Aorta (tissue), 5 donors: Measurements from ENCODE around the gene NRM. TPM values are rescaled to one million over a fixed set of nuclear protein-coding genes. Genes with fewer than 3 reads are reported as not detected.

Experiments
- ATAC-seq: fragments of 200-7000 bp; cut with Tn5 transposase; one replicate; pipeline ENCODE4 v1.9.1; 2022; ENCODE audit warnings: moderate library complexity; ENCODE audit not compliant: low FRiP score
- DNase-seq, 2 donors: peaks; one replicate each; pipeline ENCODE4 v3.0.0-alpha.2; 2020
- H3K27ac ChIP-seq, 2 donors: one replicate each; pipeline ENCODE4 v1.5.1; 2013; ENCODE audit warnings: low read length in 2 of 2, mild to moderate bottlenecking in 2 of 2, moderate library complexity in 2 of 2, control low read depth in 1 of 2, inconsistent platforms in 1 of 2, low read depth in 1 of 2
- H3K27me3 ChIP-seq, 2 donors: one replicate each; pipeline ENCODE4 v1.6.1; 2013; ENCODE audit warnings: control low read depth in 1 of 2, low read length in 1 of 2, mild to moderate bottlenecking in 1 of 2, moderate library complexity in 1 of 2; ENCODE audit not compliant: insufficient read depth in 2 of 2, control insufficient read depth in 1 of 2
- H3K36me3 ChIP-seq, 2 donors: one replicate each; pipeline ENCODE4 v1.6.1; 2013; ENCODE audit warnings: control low read depth in 1 of 2, low read length in 1 of 2, mild to moderate bottlenecking in 1 of 2; ENCODE audit not compliant: insufficient read depth in 2 of 2, control insufficient read depth in 1 of 2
- H3K4me1 ChIP-seq, 2 donors: one replicate each; pipeline ENCODE4 v1.6.1; 2013; ENCODE audit warnings: low read length in 2 of 2, control low read depth in 1 of 2, mild to moderate bottlenecking in 1 of 2, moderate library complexity in 1 of 2; ENCODE audit not compliant: insufficient read depth in 2 of 2, control insufficient read depth in 1 of 2
- H3K4me3 ChIP-seq, 2 donors: one replicate each; pipeline ENCODE4 v1.5.1; 2013; ENCODE audit warnings: low read length in 2 of 2, control low read depth in 1 of 2, mild to moderate bottlenecking in 1 of 2
- H3K9me3 ChIP-seq: one replicate; pipeline ENCODE4 v1.6.1; 2013; ENCODE audit warnings: mild to moderate bottlenecking, low read length; ENCODE audit not compliant: control insufficient read depth
- WGBS, 2 donors: extraction: QIAGEN DNeasy Blood & Tissue Kit; methylation state at CpG; one replicate each; pipeline ENCODE4 v1.1.7; 2013; 5-methylcytosine and 5-hydroxymethylcytosine counted together
- intact Hi-C, 2 donors: fragments of 100-400 bp; cut with DNase I; formaldehyde crosslinking; loops; one replicate each; pipeline versions ENCODE4 v1.14.2 to v1.15.0; 2022
- polyA plus RNA-seq, 2 donors: library from polyadenylated mRNA; stranded (reverse); fragments of 200-250 nt; gene quantifications; one replicate each; pipeline ENCODE4 v1.2.3, GENCODE V29; 2013
- total RNA-seq, 2 donors: library from RNA; stranded (reverse); fragmentation: NEBNext Ultra II Directional; extraction: Animal tissue kit (Norgen Biotek cat#: 25700); gene quantifications; one replicate each; pipeline ENCODE4 v1.2.1, GENCODE V29; 2021
- donor health status: healthy with polysubstance abuse.
- donor health status: Bipolar disorder and iron deficiency.
- donor health status: DM: no; HTN: no; CAD: no.
- donor health status: DM: no; HTN: no; CAD: no.
- donor health status: DM: yes; HTN: yes; CAD: no.

Gene NRM
- total and polyA plus RNA-seq, 4 donors = 5.6 to 19.6 (median 14.0) TPM

DNA sequence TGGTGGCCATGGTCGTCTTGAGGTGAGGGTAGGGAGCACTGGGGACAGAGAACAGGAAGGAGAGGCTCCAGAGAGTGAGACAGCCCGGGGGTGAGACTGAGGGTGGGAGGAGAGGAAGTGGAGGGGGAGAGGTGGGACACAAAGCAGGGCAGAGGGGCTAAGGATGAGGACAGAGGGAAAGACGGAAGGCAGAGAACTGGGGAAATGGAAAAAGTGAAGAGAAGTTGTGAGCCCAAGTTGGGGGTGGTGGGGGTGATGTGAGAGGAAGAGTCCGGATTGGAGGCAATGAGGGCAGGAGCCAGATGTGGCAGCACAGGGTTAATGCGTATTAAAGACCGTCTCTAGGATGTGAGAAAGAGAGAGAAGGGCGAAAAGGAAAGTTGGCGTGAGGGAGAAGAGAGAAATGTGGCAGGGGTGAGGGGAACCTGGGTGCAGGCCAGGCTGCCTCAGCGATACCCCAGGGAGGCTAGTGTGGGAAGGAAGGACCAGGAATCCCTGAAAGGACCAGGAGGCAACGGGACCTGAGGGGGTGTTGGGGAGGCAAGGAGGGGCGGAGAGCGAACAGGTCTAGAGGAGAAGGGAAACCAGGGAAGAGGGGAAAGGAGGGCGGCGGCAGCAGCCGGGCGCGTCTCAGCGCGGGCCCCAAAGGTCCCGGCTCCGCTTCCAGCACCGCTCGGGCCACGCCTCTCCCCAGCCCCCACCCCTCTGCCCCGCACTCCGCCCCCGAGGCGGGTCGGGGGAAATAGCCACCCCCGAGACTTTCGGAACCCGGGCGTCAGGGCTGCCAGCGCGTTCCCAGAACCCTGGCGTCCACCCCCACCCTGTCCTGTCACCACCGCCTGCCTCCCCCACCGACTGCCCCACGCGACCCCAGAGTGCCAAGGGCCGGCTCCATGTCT, 4.5 kb downstream of the NRM start, which contains the start of gene PPP1R18:
Gene PPP1R18, minus strand, starts transcription at position 637 of the 899 bp plus-strand sequence. Its CDS starts 627 bp downstream, at position 10.
- no peaks in the 10 kb centered on the region for H3K27me3 ChIP-seq
- intact Hi-C loops = loop anchor here (2.0 kb wide), 2 partner anchors 35 to 69 kb away; partner anchors contain the start of genes MRPS18B (in 1 of the 2), PPP1R10 (in 1 of the 2) and TUBB (in 1 of the 2)
- no peaks in the 10 kb centered on the region for H3K4me1 ChIP-seq
- H3K9me3 ChIP-seq = no peaks in the 10 kb centered on the region
- H3K4me3 ChIP-seq = peak within 1 kb of the TSS; percentile 72 to 82
- ATAC-seq (peak; percentile 78), DNase-seq (peak; percentile 95 to 96)
- H3K27ac ChIP-seq = peak within 1 kb of the TSS; percentile 80 to 94
- 1% methylated on average over 27 to 41 of the region's 41 CpGs for whole genome bisulfite sequencing, 2 donors
- H3K36me3 ChIP-seq = no peaks in the 10 kb centered on the region

GRCh38 chr6:30685157-30686008, 5.4 kb downstream of the NRM start:
- H3K4me3 ChIP-seq = peak overlapping the region; percentile 31 to 82
- no peaks in the 10 kb centered on the region for H3K4me1 ChIP-seq
- DNase-seq (peak; percentile 66 to 78), ATAC-seq (no peak)
- H3K27me3 ChIP-seq = no peaks in the 10 kb centered on the region
- H3K27ac ChIP-seq = peak overlapping the region; percentile 30 to 80
- intact Hi-C loops = loop anchor here (2.0 kb wide), 2 partner anchors 35 to 69 kb away; partner anchors contain the start of genes MRPS18B (in 1 of the 2), PPP1R10 (in 1 of the 2) and TUBB (in 1 of the 2)
- no peaks in the 10 kb centered on the region for H3K36me3 ChIP-seq
- no peaks in the 10 kb centered on the region for H3K9me3 ChIP-seq
- 6% methylated on average over 29 of the region's 29 CpGs for WGBS, 2 donors

GRCh38 chr6:30684386-30685156, 6.2 kb downstream of the NRM start:
- Histone ChIP-seq H3K36me3 (peaks cover 0 to 3% of the 10 kb centered on the region in 2 donors), H3K27me3 (no peaks in the 10 kb centered on the region), H3K27ac (peak overlapping the region; percentile 37 to 84), H3K4me1 (no peaks in the 10 kb centered on the region), H3K9me3 (no peaks in the 10 kb centered on the region), H3K4me3 (peak overlapping the region; percentile 31 to 82)
- ATAC-seq (no peak), DNase-seq (peak; percentile 79 to 90)
- 4 to 5% methylated on average over 18 to 21 of the region's 21 CpGs for WGBS, 2 donors
- intact Hi-C loops = loop anchor here in 1 of 2 donors (5.0 kb wide), 1 partner anchor 198 kb away; the partner anchor contains the start of gene DDR1

DNA sequence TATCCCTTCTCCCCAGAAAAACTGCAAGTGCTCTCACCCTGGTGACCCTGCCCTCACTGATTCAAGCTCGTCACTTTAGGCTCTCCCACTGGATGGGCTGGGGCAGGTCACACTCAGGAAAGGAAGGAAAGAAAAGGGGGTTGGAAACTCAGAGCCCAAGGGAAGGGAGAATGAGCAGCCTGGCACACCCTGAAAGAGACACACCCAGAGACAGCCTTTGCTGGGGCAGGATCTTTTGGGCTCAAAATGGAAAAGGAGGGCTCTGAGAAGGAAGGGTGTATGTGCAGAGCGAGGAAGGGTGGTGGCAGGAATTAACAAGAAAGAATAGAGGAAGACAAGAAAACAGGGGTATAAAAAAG, 6.8 kb downstream of the NRM start:
- Histone ChIP-seq H3K27me3 (no peaks in the 10 kb centered on the region), H3K27ac (peak overlapping the region; percentile 37 to 84), H3K36me3 (peaks cover 0 to 3% of the 10 kb centered on the region in 2 donors), H3K4me1 (peaks cover 0 to 2% of the 10 kb centered on the region in 2 donors), H3K9me3 (no peaks in the 10 kb centered on the region), H3K4me3 (peak overlapping the region; percentile 31 to 82)
- DNase-seq (no peak), ATAC-seq (no peak)
- WGBS, 2 donors = 0 to 1% methylated on average over 2 of the region's 2 CpGs
- intact Hi-C loops = loop anchor here in 1 of 2 donors (5.0 kb wide), 1 partner anchor 198 kb away; the partner anchor contains the start of gene DDR1

GRCh38 chr6:30683183-30683979, 7.4 kb downstream of the NRM start:
- Histone ChIP-seq H3K4me3 (peak overlapping the region; percentile 31 to 82), H3K36me3 (peaks cover 1 to 3% of the 10 kb centered on the region in 2 donors), H3K4me1 (peaks cover 0 to 2% of the 10 kb centered on the region in 2 donors), H3K27me3 (no peaks in the 10 kb centered on the region), H3K27ac (peak overlapping the region; percentile 84 to 96), H3K9me3 (no peaks in the 10 kb centered on the region)
- intact Hi-C loops = loop anchor here in 1 of 2 donors (5.0 kb wide), 1 partner anchor 199 kb away; the partner anchor contains the start of gene DDR1
- DNase-seq (peak in 1 of 2 donors; percentile 56), ATAC-seq (no peak)
- 2 to 4% methylated on average over 7 of the region's 7 CpGs for WGBS, 2 donors

DNA sequence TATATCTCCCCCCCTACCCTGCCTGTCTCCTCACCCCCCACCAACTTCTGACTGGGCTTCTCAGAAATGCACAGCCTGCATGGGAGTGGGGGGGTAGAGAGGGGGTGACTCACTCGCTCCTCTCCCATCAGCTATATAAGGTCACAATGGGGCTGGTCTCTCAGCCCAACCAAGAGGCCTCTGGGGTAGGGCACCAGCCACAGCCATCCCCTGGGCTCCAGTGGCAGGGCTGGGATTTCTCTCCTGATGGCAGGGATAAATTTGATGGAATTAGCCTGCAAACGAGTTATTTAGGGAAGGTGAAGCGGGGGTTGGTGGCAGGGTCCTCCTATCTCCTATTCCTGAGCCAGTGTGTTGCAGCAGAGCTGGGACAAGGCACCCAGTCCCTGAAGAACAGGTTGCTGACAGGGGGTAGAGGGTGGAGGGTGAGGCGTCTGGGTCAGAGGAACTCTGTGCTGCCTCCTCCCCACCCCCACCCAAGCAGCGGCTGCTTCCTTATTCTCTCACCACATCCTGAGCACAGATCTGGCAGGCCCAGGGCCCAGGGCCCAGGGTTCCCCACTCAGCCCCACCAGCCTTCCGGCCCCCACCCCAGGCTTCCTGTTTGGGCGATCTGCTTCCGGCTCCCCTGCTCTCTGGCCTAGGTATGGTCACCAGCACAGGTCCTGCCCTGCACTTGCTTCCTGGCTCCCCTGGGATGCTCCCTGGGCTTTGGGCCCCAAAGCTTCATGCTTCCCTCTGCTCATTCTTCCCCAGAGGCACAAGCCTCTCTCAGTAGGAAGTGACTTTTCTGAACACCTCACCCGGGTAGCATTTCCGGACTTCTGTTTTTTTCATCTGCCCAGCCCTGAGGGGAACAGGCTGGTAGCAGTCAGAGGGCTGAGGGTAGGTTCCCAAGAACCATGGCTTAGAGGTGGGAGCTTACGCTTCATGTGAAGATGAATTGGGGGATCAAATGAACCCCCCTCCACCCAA, 8.4 kb downstream of the NRM start:
- Histone ChIP-seq H3K9me3 (no peaks in the 10 kb centered on the region), H3K36me3 (peaks cover 1 to 3% of the 10 kb centered on the region in 2 donors), H3K4me1 (peaks cover 0 to 2% of the 10 kb centered on the region in 2 donors), H3K27ac (peak overlapping the region; percentile 84 to 96), H3K4me3 (peak overlapping the region; percentile 31 to 82), H3K27me3 (no peaks in the 10 kb centered on the region)
- DNase-seq (peak; percentile 92 to 94), ATAC-seq (peak; percentile 74)
- 1 to 2% methylated on average over 11 of the region's 11 CpGs for WGBS, 2 donors
- intact Hi-C loops = loop anchor here in 1 of 2 donors (1.0 to 5.0 kb wide), 3 partner anchors 35 to 200 kb away; partner anchors contain the start of genes DDR1 and MDC1
